Panc1 (cell line): ENCODE results near the gene CALD1.

ENCODE experiments used
- CTCF ChIP-seq: fragments of 450-650 bp; IDR thresholded peaks from 2 replicates; pipeline ENCODE4 v1.5.1; 2017; ENCODE audit warnings: mild to moderate bottlenecking
- POLR2AphosphoS5 ChIP-seq: IDR thresholded peaks from 2 replicates; pipeline ENCODE4 v1.6.1; 2012; ENCODE audit warnings: mild to moderate bottlenecking, low read depth, low read length, moderate library complexity
- REST ChIP-seq, 2 experiments: IDR thresholded peaks; 2 replicates each; pipeline ENCODE4 v1.6.1; 2011 to 2012; ENCODE audit warnings: low read depth in 2 of 2, control low read depth in 1 of 2, low read length in 1 of 2, mild to moderate bottlenecking in 1 of 2, moderate library complexity in 1 of 2; ENCODE audit not compliant: insufficient read depth in 1 of 2
- SIN3A ChIP-seq: IDR thresholded peaks from 2 replicates; pipeline ENCODE4 v1.6.1; 2012; ENCODE audit warnings: low read depth, mild to moderate bottlenecking, low read length, moderate library complexity, borderline replicate concordance; ENCODE audit not compliant: insufficient read depth
- TCF7L2 ChIP-seq: IDR thresholded peaks from 2 replicates; pipeline ENCODE4 v1.6.1; 2011; ENCODE audit warnings: mild to moderate bottlenecking, low read depth, low read length, inconsistent platforms

- TF ChIP-seq CTCF, result no peak
- no peak for TF ChIP-seq POLR2AphosphoS5
- no peak for TF ChIP-seq REST (IDR thresholded peaks at IDR 0.05; ENCODE audit: insufficient read depth in 1 of 2, low read depth in 2 of 2, low read length in 1 of 2)
- TF ChIP-seq SIN3A, result no peak
- TF ChIP-seq TCF7L2, result no peak
Measured at GRCh38 chr7:134826105-134826504, 46.7 kb downstream of the CALD1 start.
